Transverse colon (tissue), 4 donors: ENCODE measurements around the gene QSER1.

Experiments
- CTCF ChIP-seq, 5 experiments: fragments of 200-600 bp in 3 of 5; fragments of 450-650 bp in 2 of 5; sonication (generic) in 3 of 5; IDR thresholded peaks; 1 replicate in 2 of 5; 2 replicates in 3 of 5; pipeline ENCODE4 v1.5.1; 2016 to 2017; ENCODE audit warnings: antibody characterized with exemption in 5 of 5, inconsistent platforms in 3 of 5, mild to moderate bottlenecking in 2 of 5, moderate library complexity in 1 of 5
- EP300 ChIP-seq: sonication (generic); formaldehyde crosslinking; IDR thresholded peaks from one replicate; pipeline ENCODE4 v1.6.1; 2017; ENCODE audit warnings: antibody characterized with exemption, low read depth
- POLR2A ChIP-seq: fragments of 450-650 bp; IDR thresholded peaks from one replicate; pipeline ENCODE4 v1.6.1; 2016; ENCODE audit warnings: antibody characterized with exemption, mild to moderate bottlenecking, moderate library complexity
- POLR2AphosphoS5 ChIP-seq, 3 donors: sonication (generic); formaldehyde crosslinking; IDR thresholded peaks; one replicate each; pipeline ENCODE4 v1.6.1; 2016; ENCODE audit warnings: antibody characterized with exemption in 3 of 3

DNA sequence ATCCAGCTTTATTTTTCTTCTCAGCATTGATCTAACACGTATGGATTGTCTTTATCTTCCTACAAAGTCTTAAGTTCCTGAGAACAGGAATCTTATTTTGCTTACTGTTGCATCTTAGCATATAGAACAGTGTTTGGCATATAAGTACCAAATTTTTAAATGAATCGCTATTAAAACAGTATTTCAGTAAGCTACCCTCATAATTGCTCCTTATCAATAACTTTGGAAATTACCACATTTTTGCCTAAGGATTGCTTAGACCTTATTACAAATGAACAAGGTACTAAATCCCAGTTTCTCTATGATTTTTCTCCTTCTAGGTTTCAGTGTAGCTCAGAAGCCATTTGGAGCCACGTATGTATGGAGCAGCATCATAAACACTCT is 132.7 kb downstream of the QSER1 start:
- TF ChIP-seq CTCF (IDR thresholded peaks at IDR 0.05) (no peak), POLR2A (no peak), POLR2AphosphoS5 (IDR thresholded peaks at IDR 0.05) (no peak), EP300 (no peak)
